ENCODE results near the gene SMNDC1.

GRCh38 chr10:110348336-110348735 lies 43.6 kb upstream of the SMNDC1 start:
- TF ChIP-seq CTCF (IDR thresholded peaks at IDR 0.05) (no peak), POLR2A (IDR thresholded peaks at IDR 0.05) (no peak)

Measured in heart left ventricle (tissue), 13 donors.